Activated CD8-positive, alpha-beta memory T cell treated with anti-CD3 and anti-CD28 coated beads for 48 hours (primary cell): Measurements from ENCODE around the gene PPCDC.
"Not testable (repeated sequence)": the region's sequence is repeated elsewhere in the genome, so short reads cannot be mapped to it uniquely, and the experiment has no call there.

Source experiments
- DNase-seq, 3 experiments: peaks; one replicate each; pipeline ENCODE4 v3.0.0-alpha.2; 2020; ENCODE audit warnings: low read depth in 2 of 3, low spot score in 2 of 3

The PPCDC gene

DNA sequence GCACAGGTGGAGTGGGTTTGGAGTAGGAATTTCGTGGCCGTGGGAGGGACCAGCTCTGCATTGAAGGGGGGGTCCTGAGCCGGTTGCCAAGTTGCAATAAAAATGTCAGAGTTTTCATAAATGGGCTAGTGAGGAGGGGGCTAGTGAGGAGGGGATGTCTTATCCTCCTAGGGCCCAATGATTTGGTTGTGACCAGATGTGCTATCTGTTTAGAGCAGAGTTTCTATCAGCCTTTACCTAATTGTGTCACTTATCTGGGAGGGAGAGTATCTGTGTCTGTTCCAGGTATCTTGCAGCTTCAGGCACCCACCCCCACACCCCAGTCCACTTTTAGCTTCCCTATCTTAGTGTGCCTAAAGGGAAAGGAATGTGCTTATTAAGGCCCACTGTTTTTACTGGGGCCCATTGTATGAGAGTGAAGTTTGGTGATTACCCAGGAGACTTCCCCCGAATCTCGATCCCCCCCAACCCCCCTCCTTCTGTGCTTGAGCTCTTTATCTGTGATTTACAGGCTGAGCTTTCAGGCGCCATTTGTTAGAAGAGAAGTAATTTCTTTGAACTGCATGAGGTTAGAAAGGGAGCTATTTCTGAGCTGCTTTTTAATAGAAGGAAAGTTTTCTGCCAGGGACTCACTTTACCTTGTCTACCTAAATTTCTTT, 42.6 kb downstream of the PPCDC start:
- no peak for DNase-seq

DNA sequence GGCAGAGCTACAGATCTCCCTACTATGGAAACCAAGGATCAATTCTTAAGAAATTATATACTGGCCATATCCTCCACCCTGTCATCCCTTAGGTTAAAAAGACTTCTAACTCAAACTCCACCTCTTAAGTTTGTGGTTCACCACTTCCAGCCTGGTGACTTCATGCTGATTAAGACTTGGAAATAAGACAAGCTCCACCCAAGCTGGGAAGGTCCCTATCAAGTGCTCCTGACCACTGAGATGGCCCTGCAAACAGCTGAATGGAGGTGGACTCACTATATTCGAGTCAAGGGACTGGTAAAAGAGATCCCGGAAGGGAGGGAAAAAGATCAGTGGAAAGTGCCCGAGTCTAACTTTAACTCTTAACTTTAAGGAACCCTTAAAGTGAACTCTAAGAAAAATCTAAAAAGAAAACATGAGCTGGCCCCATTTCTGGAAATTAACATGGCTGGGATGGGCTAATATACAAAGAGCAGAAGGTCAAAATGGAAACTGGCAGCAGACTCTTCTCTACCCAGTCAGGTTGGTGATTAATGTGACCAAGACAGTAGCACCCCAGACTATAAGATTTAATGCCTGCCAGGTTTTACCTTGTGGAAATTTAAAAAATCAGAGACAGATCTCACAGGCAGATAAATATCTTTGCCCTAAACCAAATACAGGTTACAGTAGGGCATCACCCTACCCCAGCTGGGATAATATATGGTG, 43.9 kb downstream of the PPCDC start:
- DNase-seq, result no peak

DNA sequence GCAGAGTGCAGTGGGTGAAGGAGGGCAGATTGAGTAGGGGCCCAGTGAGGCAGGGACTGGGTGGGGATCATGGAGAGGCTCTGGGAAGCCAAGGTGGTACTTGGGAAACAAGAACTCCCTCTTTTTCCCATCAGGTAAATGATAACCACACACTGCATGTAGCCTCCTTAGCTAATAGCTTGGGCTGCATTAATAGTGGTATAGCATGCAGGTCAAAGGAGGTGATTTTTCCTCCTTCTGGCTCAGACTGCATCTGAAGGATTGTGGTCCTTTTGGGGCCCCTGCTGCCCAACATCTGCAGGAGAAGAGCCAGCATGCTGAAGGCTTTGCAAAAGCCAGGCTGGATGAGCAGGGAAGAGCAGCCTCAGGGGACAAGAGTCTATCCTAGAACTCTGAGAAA, 45.4 kb downstream of the PPCDC start:
- no peak for DNase-seq

DNA sequence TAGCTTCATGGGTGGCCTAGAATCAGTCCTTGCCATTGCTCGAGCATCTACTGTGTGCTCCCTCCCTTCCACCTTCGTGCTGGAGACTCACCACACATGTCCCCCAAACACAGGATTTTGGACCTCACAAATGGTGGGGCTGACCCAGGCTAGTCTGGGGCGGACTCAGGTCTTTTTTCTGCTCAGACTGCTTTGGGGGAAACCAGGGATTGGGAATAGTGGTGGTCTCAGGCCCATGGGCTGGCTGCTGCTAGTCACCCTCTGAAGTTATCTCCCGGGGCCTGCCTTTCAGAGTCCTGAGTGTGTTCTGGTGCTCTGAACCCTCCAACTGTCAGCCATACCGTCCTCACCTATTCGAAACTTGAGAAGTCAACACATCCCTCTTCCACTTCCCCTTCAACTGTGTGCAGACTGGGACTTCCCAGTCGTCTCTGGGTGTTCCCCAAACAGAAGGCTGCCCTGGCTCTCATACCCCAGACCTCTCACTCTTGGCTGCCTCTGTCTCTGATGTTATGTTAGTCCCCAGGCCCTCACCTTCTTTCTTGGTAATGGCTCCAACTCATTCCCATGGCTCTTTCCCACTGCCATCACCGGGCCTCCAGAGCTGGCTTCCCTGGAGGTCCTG, 46.0 kb downstream of the PPCDC start:
- no peak for DNase-seq

DNA sequence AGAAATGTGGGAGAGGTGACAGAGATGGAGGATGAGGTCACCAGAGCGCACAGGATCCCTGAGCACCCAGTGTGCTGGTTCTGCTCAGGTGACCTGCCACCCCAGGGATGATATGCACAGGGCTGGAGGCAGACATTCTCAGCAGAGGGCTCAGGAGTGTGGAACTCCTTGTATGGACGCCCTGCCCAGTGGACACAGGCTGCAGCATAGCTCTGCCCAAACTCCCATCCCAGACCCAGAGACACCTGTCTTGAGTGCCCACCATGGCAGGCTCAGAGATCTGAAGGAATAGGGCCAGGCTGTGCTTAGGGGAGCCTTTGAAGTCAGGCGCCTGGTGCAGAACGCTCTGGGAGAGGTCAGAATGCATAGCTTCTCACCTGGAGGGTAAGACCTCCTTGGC, 47.3 kb downstream of the PPCDC start:
- no peak for DNase-seq

DNA sequence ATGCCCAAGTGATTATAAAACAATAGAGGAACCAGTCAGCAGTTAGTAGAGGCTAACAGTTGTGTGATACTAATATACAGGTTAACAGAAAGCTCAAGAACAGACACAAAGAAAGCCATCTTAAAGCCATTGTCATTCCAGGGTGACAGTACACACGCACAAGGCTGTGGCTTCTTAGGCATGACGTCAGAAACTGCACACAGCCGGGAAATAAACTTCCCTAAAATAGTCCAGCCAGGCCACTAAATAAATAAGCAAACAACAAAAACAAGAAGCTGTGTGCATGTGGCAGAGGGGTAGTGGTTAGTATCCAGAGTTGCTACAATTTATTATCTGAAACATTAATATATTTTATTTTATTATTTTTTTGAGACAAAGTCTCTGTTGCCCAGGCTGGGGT, 49.8 kb downstream of the PPCDC start:
- no peak for DNase-seq

DNA sequence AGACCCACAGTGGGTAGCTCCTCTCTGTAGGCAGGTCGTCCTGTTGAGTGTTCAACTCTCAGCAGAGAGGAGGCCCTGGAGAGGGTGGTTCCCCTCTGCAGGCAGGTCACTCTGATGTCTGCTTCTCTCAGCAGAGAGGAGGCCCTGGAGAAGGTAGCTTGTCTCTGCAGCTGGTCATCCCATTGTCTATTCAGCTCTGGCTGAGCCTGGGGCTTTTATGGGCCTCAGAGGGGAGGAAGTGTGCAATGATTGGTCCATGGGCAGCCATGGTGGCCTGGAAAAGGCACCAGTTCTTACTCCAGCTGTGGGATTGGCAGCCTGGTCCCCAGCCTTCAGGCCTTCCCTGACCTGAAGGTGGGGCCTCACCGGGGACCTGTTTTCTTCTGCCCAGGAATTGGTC, 52.9 kb downstream of the PPCDC start:
- no peak for DNase-seq

GRCh38 chr15:75077551-75077961, 54.2 kb downstream of the PPCDC start:
- not testable (repeated sequence) for DNase-seq

- DNase-seq, result no peak
Measured at GRCh38 chr15:75081150-75081549, 57.8 kb downstream of the PPCDC start.

- no peak for DNase-seq
Measured at GRCh38 chr15:75082689-75083088, 59.3 kb downstream of the PPCDC start.

- DNase-seq, result not testable (repeated sequence)
Measured at GRCh38 chr15:75085708-75086107, 62.3 kb downstream of the PPCDC start.

DNA sequence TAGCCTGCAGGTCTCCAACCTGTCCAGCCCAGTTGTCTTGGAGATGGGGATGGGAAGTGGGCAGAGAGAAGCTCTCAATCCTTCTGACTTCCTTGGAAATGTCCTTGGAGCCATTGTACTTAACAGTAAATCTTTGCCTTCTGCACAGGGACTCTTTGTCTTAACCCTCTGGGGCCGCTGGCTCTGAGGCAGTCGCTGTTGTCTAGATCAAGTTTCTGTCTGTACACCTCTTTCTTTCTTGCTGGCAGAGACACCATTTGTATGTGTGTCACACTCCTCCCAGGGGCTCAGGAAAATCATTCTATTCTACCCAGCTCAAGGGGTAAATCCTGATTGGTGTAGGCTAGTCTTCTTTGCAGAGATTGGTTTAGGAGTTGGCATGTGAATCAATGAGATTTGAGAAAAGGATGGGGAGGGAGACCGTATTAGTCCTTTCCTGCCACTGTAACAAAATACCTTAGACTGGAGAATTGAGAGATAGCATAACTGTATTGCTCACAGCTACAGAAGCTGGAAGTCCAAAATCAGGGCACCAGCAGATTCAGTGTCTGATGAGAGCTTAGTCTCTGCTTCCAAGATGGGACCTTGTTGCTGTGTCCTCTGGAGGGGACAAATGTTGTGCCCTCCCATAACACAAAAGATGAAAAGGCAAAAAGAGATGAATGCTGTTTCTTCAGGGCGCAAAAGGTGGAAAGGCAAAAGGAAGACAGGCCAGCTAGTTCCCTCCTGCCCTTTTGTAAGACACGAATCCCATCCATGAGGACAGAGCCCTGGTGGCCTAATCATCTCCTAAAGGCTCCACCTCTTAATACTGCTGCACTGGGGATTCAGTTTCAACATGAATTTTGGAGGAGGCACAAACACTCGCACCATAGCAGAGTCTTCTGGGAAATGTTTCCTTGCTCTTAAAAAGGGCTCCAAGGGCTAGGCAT, 66.3 kb downstream of the PPCDC start:
- DNase-seq, result no peak

GRCh38 chr15:75090388-75090734, 67.0 kb downstream of the PPCDC start:
- DNase-seq, result no peak

DNA sequence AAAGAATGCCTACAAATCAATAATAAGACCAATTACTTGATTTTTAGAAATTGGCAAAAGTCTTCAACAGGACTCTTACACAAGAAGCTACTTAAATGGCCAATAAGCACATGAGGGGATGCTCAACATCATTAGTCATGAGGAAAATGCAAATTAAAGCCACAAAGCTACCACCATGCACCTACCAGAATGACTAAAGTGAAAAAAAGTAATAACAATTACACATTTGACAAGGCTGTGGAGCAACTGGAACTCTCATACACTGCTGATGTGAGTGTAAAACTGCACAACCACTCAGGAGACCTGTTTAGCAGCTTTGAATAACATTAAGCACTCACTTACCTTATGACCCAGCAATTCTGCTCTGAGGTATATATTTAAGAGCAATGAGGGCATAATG, 68.4 kb downstream of the PPCDC start:
- DNase-seq, result no peak

DNA sequence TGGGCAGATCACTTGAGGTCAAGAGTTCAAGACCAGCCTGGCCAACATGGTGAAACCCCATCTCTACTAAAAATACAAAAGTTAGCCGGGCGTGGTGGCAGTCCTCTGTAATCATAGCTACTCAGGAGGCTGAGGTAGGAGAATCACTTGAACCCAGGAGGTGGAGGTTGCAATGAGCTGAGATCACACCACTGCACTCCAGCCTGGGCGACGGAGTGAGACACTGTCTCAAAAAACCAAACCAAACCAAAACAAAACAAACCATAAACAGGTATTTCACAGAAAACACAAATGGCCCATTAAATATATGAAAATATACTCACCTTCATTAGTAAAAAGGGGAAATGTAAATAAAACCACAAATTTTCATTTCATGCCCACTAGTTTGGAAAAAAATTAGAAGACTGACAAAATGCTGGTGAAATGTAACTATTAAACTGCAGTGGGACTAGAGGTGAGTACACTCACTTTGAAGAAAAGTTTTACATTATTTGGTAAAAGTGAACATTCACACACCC, 71.6 kb downstream of the PPCDC start:
- DNase-seq, result not testable (repeated sequence)

- no peak for DNase-seq
Measured at GRCh38 chr15:75095594-75095993, 72.2 kb downstream of the PPCDC start.

GRCh38 chr15:75097939-75098338, 74.5 kb downstream of the PPCDC start:
- DNase-seq, result no peak

- no peak for DNase-seq
Measured at GRCh38 chr15:75098404-75098803, 75.0 kb downstream of the PPCDC start.
